Inferior parietal cortex (tissue), 1 donor: ENCODE data around the gene KRTAP10-4.
A peak's percentile ranks its signal among the peaks of the same experiment; 100 is the strongest.
"Not testable (repeated sequence)": the region's sequence is repeated elsewhere in the genome, so short reads cannot be mapped to it uniquely, and the experiment has no call there.

Experiments
- DNase-seq: peaks from one replicate; pipeline ENCODE4 v3.0.0-alpha.2; 2016; ENCODE audit errors: extremely low spot score

Gene KRTAP10-4

DNA sequence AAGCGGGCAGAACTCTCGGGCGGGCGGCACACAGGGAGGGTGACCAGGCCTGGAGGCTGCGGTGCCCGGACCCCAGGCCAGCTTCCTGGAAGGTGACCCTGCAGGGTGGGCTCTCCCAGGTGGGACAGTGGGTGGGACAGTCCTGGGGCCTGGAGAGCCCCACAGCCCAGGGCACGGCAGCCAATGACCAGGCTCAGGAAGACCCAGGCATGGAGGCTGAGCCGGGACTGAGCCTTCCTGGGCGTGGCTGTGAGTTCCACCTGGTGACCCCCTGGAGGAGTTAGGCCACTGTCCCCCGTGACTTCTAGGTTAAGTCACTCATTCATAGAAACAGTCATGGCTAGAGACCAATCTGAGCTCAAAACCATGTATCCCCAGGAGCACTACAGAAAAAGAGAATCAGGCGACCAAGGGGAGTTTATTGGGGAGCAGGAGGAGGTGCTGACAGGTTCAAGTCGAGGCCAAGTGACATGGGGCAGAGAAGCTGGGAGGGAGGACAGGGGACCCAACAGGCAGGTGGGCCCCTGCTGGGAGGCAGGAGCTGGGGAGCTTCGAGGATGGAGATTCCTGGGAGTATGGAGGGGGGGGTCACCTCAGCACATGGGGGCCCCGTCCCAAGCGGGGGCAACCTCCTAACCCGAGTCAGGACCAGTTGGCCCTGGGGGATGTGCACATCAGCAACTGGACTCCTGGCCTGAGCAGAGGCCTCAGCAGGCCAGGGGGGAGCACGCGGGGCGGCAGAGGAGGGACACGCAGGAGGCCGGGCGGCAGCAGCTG is 5.7 kb downstream of the KRTAP10-4 start:
- DNase-seq, result no peak

DNA sequence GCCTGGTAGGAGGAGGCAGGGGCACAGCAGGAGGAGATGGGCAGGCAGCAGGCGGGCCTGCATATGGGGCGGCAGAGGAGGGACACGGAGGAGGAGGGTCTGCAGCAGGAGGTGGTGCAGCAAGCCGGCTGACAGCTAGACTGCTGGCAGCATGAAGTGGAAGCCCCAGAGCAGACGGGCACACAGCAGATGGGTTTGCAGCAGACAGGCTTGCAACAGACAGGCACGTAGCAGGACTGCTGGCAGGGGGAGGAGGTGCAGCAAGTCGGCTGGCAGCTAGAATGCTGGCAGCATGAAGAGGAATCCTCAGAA is 6.3 kb downstream of the KRTAP10-4 start:
- DNase-seq, result no peak

DNA sequence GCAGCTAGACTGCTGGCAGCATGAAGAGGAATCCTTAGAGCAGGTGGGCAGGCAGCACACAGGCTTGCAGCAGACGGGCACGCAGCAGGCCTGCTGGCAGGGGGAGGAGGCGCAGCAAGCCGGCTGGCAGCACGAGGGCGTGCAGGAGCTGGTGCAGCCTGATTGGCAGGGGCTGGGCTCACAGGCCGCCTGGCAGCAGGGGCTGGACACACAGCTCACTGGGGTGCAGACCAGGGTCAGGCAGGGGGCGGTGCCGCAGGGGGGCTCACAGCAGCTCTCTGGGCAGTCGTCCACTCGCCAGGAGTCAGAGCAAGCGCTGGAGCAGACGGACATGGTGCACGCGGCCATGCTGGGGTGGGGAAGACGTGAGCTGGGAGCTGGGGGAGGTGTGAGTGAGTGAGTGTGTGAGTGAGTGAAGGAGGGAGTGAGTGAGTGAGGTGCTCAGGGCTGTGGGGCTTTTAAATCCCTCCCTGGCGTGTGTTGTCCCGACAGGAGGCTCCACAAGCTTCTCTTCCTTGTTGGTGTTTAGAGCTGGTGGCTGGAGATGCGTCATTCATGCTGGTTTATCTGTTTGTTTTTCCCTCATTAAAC is 6.8 kb downstream of the KRTAP10-4 start, which contains the start of gene KRTAP10-5:
KRTAP10-5 (minus strand) TSS at position 374 of the 591 bp plus-strand sequence; CDS start at position 348, 26 bp downstream.
- not testable (repeated sequence) for DNase-seq

DNA sequence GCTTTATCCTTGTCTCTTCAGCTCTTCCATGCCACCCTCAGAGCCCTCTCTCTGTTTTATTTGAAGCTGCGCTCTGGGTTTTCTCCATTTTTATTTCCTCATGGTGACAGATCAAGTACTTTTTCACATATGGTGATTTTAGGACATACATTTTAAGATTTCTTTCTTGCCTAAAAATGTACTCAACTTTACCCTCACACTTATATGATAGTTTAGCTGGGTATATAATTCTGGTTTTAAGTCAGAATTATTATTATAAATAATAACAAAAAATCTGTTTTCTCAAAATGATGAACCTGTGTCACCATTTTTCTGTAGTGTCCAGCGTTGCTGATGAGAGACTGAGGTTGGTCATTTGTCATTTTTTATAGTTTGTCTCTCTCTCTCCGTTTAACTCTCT is 7.6 kb downstream of the KRTAP10-4 start:
- no peak for DNase-seq

DNA sequence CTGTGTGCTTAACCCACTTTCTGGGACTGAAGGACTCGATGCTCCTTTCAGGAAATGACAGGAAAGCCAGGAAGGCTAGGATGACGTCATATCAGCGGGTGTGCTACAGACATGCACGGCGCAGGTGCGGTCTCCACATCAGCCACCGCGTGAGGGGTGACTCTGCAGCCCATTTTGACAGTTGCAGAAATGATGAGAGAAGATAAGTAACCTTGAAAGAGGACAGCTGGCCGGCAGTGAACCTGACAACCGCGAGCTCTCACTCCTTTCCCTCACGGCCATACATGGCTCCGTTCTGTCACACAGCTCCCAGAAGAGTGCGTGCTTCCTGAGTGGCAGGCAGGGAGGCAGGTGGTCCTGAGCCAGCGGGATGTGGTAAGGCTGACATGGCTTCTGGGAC is 8.5 kb downstream of the KRTAP10-4 start:
- no peak for DNase-seq

DNA sequence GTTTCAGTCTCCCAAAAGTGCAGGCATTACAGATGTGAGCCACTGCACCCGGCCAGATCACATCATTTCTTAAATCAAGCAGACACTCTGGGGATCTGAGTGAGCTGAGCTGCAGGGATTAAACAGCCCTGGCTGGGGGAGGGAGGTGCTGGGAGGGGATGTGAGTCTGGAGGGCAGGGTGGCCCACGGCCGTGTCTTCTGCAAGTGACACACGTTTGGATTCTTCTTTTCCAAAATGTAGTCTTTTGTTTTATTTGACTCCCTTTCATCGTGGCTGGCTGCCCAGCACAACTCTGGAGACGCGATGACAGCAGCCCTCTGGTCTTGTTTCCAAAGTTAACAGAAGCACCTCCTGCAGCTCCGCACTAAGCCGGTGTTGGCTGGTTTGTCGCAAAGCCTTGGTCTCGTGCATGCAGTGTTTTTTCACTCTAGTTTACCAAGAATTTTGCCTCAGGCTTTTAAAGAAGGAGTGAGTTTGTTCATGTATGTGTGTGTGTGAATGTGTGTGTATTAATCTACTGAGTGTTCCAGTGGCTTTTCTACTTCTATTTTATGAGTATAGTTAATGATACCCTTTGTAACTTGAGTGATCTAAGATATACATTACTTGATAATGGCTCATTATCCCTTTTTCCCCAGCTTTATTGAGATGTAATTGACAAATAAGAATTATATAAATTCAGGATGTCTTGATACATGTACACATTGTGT is 9.7 kb downstream of the KRTAP10-4 start:
- no peak for DNase-seq

DNA sequence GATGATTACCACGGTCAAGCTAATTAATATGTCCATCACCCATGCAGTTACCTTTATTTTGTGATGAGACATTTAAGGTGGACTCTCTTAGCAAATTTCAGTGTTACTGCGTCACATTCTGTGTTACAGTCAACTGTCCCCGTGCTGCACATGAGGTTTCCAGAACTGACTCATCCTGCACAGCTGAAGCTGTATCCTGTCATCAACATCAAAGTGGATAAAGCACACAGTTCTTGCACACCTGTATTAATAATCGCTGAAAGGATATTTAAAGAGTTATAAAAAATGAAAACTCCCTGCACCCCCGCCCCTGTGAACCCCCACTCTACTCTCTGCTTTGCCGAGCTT is 10.2 kb downstream of the KRTAP10-4 start:
- no peak for DNase-seq

DNA sequence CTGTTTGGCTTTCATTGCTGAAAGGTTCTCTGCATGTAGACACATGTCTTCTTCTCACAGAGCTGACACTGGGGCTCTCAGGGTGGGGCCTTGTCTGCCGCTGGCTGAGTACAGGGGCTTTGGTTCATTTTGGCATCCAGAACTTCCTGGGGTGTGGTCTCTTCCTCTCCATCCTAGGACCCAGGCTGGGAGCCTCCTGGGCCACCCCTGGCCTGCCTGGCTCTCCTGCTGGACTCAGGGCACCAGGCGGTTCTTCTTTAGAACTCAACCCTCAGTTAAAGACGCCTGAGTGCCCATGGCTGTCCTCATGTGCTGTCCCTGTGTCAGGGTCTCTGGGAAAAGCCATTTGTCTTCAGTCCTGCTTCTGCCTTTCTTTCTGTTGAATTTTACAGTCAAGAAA is 12.4 kb downstream of the KRTAP10-4 start:
- DNase-seq, result no peak

DNA sequence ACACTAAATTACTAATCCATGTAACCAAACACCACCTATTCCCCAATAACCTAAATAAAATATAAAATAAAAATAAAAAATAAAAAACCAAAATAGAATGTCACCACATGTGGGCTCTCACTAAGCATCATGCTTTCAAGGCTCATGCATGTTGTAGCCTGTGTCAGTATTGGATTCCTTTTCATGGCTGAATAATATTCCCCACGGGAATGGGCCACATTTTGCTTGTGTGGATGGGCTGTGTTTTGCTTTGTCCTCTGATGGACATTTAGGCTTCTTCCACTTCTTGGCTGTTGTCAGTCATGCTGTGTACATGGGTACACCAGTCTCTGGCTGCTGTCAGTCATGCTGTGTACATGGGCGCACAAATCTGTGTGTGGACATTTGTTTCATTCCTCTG is 15.6 kb downstream of the KRTAP10-4 start:
- DNase-seq, result no peak

DNA sequence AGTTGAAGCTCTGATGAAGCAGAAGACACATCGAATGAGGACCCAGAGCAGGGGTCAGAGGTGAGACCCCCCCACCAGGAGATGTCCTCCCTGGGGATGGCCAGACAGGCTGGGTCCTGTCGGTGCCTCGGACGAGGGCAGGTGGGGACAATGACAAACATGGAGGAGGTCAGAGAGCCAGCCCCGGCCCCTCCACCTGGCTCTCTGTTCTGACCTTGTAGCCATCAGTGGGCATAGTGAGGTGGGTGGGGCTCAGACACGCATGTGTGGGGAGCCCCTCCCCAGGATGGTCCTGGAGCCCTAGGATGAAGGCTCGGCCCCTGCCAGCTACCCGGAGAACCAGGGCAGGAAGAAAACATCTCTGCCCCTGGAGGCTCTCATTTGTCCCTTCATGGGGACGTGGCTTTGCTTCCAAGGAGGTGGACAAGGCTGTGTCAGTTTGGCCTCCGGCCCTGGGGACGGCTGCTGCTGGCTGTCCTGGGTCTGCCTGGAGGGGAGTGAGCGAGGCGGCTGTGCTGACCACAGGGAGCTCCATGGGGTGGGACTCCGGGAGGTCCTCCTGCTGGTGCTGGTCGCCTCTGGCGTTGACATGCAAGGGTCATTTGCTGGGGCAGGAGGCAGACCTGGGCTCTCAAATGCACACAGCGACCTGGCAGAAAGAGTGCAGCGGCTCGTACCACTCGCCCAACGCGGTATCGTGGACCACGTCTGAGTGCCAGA is 16.2 kb downstream of the KRTAP10-4 start:
- DNase-seq, result no peak

DNA sequence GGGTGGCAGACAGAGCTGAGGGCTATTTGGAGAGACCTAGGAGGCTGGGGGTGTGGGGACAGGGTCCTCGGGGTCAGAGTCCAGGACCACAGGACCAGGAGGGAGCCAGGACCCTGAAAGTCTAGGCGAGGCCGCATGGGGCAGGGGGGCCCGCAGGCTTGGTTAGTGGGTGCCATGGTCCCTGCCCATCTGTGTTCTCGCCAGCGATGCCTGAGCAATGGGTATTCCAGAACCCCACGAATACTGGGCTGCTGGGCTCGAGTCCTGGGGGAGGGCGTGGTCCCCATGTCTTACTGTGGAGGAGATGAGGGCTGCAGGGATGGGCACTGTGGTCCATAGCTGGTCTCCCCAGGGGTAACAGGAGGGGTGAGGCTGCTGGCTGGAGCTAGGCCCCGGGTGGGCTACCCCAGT is 16.8 kb downstream of the KRTAP10-4 start:
- DNase-seq, result no peak

DNA sequence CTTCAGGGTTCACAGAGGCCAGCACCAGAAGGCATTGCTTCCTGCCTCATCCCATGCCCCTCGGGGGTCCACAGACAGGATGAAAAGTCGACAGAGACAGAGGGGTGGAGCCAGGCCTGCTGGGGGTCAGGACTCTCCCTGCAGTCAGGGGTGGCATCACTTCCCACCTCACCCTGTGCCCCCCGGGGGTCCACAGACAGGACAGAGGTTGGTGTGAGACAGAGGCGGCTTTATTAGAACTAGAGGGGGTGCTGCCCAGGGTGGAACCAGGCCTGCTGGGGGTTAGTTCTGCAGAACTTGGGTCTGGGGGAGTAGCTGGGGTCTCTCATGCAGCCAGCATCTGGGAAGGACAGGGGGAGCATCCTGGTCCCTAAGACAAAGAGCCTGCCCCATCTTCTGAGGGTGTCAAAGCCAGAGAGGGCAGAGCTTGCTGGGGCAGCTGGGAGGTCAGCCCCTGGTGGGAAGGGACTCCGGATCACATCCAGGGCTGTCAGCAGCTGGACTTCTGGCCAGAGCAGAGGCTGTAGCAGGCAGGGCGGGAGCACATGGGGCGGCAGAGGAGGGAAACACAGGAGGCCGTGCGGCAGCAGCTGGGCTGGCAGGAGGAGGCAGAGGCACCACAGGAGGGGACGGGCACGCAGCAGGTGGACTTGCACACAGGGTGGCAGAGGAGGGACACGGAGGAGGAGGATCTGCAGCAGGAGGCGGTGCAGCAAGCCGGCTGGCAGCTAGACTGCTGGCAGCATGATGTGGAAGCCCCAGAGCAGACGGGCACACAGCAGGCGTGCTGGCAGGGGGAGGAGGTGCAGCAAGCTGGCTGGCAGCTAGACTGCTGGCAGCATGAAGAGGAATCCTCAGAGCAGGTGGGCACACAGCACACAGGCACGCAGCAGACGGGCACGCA is 17.6 kb downstream of the KRTAP10-4 start:
- DNase-seq, result not testable (repeated sequence)

DNA sequence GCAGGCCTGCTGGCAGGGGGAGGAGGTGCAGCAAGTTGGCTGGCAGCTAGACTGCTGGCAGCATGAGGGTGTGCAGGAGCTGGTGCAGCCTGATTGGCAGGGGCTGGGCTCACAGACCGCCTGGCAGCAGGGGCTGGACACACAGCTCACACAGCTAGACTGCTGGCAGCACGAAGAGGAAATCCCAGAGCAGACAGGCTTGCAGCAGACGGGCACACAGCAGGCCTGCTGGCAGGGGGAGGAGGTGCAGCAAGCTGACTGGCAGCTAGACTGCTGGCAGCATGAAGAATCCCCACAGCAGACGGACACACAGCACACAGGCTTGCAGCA is 18.2 kb downstream of the KRTAP10-4 start:
- DNase-seq, result not testable (repeated sequence)

DNA sequence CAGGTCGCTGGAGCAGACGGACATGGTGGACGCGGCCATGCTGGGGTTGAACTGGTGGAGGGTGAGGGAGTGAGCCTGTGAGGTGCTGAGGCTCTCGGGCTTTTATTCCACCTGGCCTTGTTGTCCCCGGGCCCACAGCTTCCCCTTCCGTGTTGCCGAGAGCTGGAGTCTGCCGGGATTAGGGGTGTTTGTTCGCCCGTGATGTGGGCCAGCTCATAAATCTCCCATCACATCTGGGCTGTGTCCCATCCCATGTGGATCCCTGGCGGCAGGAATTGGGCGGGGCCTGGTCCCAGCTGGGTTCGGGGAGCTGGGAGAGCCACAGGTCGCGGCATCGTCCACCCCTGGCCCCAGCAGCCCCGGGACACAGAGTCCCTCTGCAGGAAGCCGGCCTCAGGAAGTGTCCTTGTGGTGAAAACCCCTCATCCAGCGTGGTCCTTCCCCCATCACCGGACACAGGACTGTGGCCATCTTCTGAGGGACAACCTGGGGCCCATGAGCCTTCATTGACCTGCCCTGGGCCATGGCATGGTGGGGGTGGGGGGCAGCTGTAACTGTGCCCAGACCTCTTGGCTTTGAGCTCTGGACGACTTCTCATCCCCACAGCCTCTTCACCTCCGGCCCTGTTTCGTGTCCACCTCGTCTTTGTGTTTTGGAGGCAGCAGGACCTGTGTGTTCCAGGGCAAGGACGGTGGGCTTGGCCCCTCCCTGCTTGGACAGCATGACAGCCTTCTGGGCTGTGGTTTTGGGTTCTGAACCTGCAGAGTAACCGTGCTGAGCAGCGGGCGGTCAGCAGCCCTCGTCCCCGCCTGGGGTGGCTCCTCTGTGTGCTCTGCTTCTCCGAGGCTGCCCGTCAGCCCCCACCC is 19.1 kb downstream of the KRTAP10-4 start, which contains the start of gene KRTAP10-6:
KRTAP10-6 (minus strand) TSS at position 60 of the 866 bp plus-strand sequence; CDS start at position 39, 21 bp downstream.
- DNase-seq, result no peak

DNA sequence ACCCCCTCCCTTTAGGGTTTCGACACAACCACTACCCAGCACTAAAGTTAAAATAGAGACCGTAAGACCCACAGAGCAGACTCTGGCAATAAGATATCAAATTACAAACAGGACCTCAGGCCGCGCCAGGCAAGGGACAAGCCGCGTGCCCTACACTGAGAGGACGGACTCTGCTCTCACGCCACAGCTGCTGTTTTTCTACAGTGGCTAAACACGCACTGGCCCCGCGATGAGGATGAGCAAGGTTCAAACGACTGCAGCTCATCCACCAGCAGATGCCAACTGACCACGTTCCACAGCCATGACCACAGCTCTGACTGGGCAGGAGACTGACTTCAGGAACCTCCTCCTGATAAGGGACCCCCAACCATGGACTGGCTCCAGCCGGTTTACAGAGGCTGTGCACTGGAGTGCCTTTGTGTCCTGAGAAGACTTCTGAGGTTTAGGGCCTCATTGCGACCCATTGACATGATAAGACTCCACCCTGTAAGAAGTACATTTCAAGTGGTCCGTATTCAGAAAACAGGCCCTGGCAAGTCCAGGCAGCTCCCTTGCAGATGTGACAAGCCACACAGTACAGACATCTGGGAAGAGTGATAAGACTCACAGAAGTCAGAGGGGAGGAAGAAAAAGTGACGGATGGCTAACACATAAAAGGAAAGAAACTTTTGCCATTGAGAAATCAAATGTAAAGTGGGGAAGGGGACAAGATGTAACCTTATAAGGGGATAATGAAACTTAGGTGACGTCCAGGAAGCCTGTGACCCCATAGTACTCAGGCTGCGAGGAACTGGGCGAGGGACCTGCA is 20.3 kb downstream of the KRTAP10-4 start:
- DNase-seq, result peak; percentile 27

DNA sequence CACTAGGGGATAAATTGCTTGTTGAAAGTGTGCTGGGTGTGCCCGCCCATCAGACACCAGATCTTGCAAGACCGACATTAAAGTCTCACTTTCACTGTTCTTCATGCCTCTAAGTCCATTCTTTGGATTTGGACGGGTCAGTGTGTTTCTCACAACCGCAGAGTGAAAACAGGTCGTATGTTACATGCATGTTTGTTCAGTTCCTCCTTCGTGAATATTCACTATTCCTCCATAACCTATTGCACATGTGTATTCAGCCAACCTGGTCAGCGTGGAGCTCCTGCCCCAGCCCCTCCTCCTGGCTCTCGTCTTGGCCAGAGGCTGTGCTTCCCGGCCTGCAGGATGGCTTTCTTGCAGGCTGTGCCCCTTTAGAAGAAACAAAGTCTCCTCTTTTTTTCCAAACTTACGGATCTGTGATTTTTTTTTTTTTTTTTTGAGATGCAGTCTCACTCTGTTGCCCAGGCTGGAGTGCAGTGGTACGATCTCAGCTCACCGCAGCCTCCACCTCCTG is 20.9 kb downstream of the KRTAP10-4 start:
- no peak for DNase-seq

DNA sequence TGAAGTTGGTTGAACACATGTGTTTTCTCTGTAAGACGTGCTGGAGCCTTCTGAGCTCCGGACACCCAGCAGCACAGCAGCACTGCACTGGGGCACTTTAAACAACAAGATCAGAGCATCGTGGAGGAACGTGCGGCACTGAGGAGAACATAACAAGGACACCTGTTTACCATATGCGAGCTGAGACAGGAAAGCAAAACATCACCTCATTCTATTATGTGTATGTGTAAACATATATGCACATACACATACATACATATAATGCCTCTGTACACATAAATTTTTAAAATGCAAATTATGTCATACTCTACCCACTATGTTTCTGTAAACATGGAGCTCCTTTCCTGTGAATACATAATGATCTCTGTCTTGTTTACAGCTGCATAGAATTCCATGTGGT is 22.0 kb downstream of the KRTAP10-4 start:
- DNase-seq, result no peak

DNA sequence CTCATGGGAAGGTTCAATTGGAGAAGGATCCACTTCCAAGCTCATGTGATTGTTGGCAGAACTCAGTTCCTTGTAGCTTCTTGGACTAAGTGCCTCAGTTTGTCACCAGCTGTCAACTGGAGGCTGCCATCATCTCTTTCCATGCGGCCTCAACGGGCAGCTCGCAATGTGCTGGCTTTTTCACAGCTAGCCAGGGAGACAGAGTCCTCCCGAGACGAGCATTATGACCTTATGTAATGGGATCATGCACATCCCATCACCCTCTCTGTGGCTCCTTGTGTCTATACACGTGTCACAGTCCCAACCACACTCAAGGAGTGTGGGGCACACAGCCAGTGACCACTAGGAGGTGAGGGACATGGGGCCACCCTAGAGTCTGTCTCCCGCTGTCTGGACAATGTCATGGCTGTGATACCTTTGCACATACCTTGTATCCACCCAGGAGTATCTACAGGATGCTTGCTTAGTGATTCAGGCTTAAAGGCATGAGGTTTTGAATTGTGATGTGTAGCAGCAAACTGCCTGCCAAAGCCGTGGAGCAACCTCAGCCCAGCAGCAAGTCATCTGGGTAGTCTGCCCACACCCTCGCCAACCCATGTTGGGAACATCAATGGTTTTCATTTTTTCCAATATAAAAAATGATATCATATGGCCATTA is 22.7 kb downstream of the KRTAP10-4 start:
- no peak for DNase-seq

DNA sequence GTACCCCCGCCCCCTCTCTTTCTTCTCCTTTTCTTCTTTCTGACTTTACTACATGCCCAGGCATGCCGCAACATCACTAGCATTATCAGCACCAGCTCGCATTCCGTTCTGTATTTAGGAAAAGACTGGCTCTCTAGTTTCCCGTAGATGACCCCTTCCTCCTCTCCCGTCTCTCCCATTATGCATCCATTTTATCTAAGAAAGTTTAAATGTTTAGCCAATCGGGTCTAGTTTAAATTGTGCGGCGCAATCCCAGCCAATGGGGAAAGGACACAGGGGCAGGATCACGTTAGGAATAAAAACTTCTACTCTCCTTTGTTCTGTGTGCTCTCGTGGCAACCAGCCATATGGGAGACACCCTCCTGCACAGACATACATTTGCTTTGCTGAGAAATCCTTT is 24.5 kb downstream of the KRTAP10-4 start:
- no peak for DNase-seq
